Stimulated activated CD4-positive, alpha-beta T cell treated with anti-CD3 and anti-CD28 coated beads, Interleukin-12 subunit alpha, Interleukin-12 subunit beta, amount 100 ng/mL, for 24 hours (primary cell): ENCODE results near the gene PRTFDC1.
"Not testable (repeated sequence)": the region's sequence is repeated elsewhere in the genome, so short reads cannot be mapped to it uniquely, and the experiment has no call there.

Experiments used
- DNase-seq, 2 experiments: peaks; one replicate each; pipeline ENCODE4 v3.0.0-alpha.2; 2020; ENCODE audit warnings: low read depth in 2 of 2

Gene PRTFDC1

GRCh38 chr10:24965051-24965450, 12.6 kb upstream of the PRTFDC1 start:
- DNase-seq = no peak

- no peak for DNase-seq
These were observed 11.2 kb upstream of the PRTFDC1 start for GRCh38 chr10:24963521-24964041.

GRCh38 chr10:24962995-24963394, 10.6 kb upstream of the PRTFDC1 start:
- no peak for DNase-seq

GRCh38 chr10:24961582-24961981, 9.2 kb upstream of the PRTFDC1 start:
- DNase-seq = no peak

- no peak for DNase-seq
These were observed 7.0 kb upstream of the PRTFDC1 start for GRCh38 chr10:24959382-24959730.

GRCh38 chr10:24958721-24959381, 6.4 kb upstream of the PRTFDC1 start:
- DNase-seq = no peak

- no peak for DNase-seq
These were observed 5.8 kb upstream of the PRTFDC1 start for GRCh38 chr10:24958091-24958720.

GRCh38 chr10:24957624-24958051, 5.2 kb upstream of the PRTFDC1 start:
- not testable (repeated sequence) for DNase-seq

- no peak for DNase-seq
These were observed 1.3 kb upstream of the PRTFDC1 start for GRCh38 chr10:24953675-24954074.

- DNase-seq = peak; percentile 13 to 15
These were observed 570 bp upstream of the PRTFDC1 start for GRCh38 chr10:24952707-24953645.

GRCh38 chr10:24951201-24952142, 934 bp downstream of the PRTFDC1 start:
- DNase-seq = peak in 1 of 2 experiments; percentile 8

GRCh38 chr10:24950439-24950838, 2.0 kb downstream of the PRTFDC1 start:
- DNase-seq = no peak

GRCh38 chr10:24949616-24950015, 2.8 kb downstream of the PRTFDC1 start:
- no peak for DNase-seq

GRCh38 chr10:24947304-24948097, 4.9 kb downstream of the PRTFDC1 start:
- DNase-seq = no peak

GRCh38 chr10:24944512-24945255, 7.7 kb downstream of the PRTFDC1 start:
- DNase-seq = no peak

- DNase-seq = no peak
These were observed 13.9 kb downstream of the PRTFDC1 start for GRCh38 chr10:24938525-24938924.

- DNase-seq = no peak
These were observed 14.3 kb downstream of the PRTFDC1 start for GRCh38 chr10:24938076-24938475.

GRCh38 chr10:24935504-24936292, 16.7 kb downstream of the PRTFDC1 start:
- DNase-seq = no peak

GRCh38 chr10:24931236-24931635, 21.2 kb downstream of the PRTFDC1 start:
- no peak for DNase-seq
